Loucy (cell line): Measurements from ENCODE around the gene P2RY2.
"Not testable (repeated sequence)": the region's sequence is repeated elsewhere in the genome, so short reads cannot be mapped to it uniquely, and the experiment has no call there.

Source experiments
- H2AFZ ChIP-seq: fragments of 200-600 bp; sonication (generic); 2 replicates; pipeline ENCODE4 v1.6.0; 2016; ENCODE audit warnings: antibody characterized with exemption, mild to moderate bottlenecking, low read length, moderate library complexity
- H3F3A ChIP-seq: fragments of 200-600 bp; 2 replicates; pipeline ENCODE4 v1.6.0; 2016; ENCODE audit warnings: antibody characterized with exemption, low read depth, mild to moderate bottlenecking
- H3K27me3 ChIP-seq: fragments of 200-600 bp; sonication (generic); 2 replicates; pipeline ENCODE4 v1.6.1; 2014; ENCODE audit warnings: low read length, mild to moderate bottlenecking; ENCODE audit not compliant: insufficient read depth, poor library complexity, severe bottlenecking
- H3K36me3 ChIP-seq: fragments of 200-600 bp; sonication (generic); 2 replicates; pipeline ENCODE4 v1.6.1; 2016; ENCODE audit warnings: low read length; ENCODE audit not compliant: insufficient read depth
- H3K4me1 ChIP-seq: fragments of 200-600 bp; sonication (generic); 2 replicates; pipeline ENCODE4 v1.5.1; 2014; ENCODE audit warnings: low read length, mild to moderate bottlenecking; ENCODE audit not compliant: insufficient read depth, poor library complexity, severe bottlenecking
- H3K4me2 ChIP-seq: fragments of 200-600 bp; sonication (generic); 2 replicates; pipeline ENCODE4 v1.6.0; 2014; ENCODE audit warnings: antibody characterized with exemption, low read length, low read depth, mild to moderate bottlenecking; ENCODE audit not compliant: poor library complexity, severe bottlenecking
- H3K4me3 ChIP-seq: fragments of 200-600 bp; sonication (generic); 2 replicates; pipeline ENCODE4 v1.5.1; 2014; ENCODE audit warnings: low read length, mild to moderate bottlenecking, mixed read lengths; ENCODE audit not compliant: poor library complexity, severe bottlenecking
- H3K79me2 ChIP-seq: fragments of 200-600 bp; sonication (generic); 2 replicates; pipeline ENCODE4 v1.6.1; 2014; ENCODE audit warnings: low read length; ENCODE audit not compliant: insufficient read depth
- H3K9ac ChIP-seq: fragments of 200-600 bp; sonication (generic); 2 replicates; pipeline ENCODE4 v1.6.0; 2014; ENCODE audit warnings: mild to moderate bottlenecking, low read depth, low read length, moderate library complexity; ENCODE audit not compliant: poor library complexity, severe bottlenecking
- H3K9me2 ChIP-seq: fragments of 200-600 bp; sonication (generic); replicated peaks from 2 replicates; pipeline ENCODE4 v1.6.1; 2016; ENCODE audit warnings: low read depth, low read length, mixed read lengths
- H3K9me3 ChIP-seq: fragments of 200-600 bp; sonication (generic); 2 replicates; pipeline ENCODE4 v1.6.1; 2014; ENCODE audit warnings: mild to moderate bottlenecking, antibody characterized with exemption, low read length, low read depth; ENCODE audit not compliant: insufficient read depth
- H4K20me1 ChIP-seq: fragments of 200-600 bp; sonication (generic); 2 replicates; pipeline ENCODE4 v1.6.0; 2014; ENCODE audit warnings: antibody characterized with exemption, low read length, mild to moderate bottlenecking; ENCODE audit not compliant: insufficient read depth, poor library complexity, severe bottlenecking
- EZH2phosphoT487 ChIP-seq: fragments of 200-600 bp; IDR thresholded peaks from 2 replicates; pipeline ENCODE4 v1.6.1; 2018; ENCODE audit warnings: antibody characterized with exemption, mild to moderate bottlenecking, moderate library complexity, borderline replicate concordance
- TF ChIP-seq, protein P1 (sequence below): fragments of 200-600 bp; sonication (generic); conservative IDR thresholded peaks from 2 replicates; pipeline ENCODE4 v1.5.1; 2014; ENCODE audit warnings: mild to moderate bottlenecking, antibody characterized with exemption, low read length

P2RY2 gene

DNA sequence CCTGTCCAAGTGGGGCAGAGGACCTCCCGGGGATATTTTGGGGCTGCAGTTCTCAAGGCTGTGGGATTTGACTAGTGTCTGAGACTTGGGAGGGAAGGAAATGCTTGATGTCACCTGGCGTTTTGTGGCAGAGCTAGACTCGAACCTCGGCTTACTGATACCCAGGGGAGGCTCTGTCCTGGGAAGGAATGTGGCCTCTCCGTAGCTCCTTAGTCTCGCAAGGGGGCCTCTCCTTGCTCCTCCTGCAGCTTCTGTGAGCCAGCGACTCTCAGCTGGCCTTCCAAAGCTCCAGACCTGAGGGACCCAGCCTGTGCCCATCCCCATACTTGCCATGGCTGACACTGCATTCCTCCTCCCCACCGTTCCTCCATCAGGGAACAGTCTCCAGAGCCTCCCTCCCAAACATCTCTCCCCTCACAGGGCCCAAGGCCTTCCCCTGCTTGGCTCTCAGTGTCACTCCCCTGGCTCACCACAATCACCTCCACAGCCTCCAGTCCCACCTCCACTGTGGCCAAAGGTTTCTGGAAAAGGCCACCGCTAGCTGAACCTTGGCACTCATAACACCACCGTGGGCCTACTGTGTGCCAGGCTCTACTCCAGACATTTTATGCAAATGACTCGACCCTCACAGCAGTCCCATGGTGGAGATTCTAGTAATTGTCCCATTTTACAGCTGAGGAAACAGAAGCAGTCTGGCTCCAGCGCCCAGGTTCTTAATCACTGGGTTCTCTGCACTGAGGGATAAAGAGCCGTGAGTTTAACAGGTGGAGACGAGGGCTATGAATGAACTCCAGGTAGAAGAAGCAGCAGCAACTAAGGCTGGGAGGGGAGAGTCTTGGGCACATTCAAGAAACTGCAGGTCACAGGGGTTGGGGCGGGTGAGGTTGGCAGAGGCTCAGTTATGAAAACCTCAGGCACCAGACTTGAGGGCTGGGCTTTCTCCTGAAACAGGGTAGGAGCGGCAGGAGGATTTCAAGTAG, 12.1 kb downstream of the P2RY2 start:
- no peak overlapping the region for H3K4me2 ChIP-seq
- no peaks in the 10 kb centered on the region for H3K79me2 ChIP-seq
- no peaks in the 10 kb centered on the region for H3K27me3 ChIP-seq
- no peaks in the 10 kb centered on the region for H4K20me1 ChIP-seq
- no peaks in the 10 kb centered on the region for H3K36me3 ChIP-seq
- H3F3A ChIP-seq = no peaks in the 10 kb centered on the region
- no peaks in the 10 kb centered on the region for H3K9me2 ChIP-seq
- no peaks in the 10 kb centered on the region for H3K9me3 ChIP-seq
- TF ChIP-seq, protein P1, sequence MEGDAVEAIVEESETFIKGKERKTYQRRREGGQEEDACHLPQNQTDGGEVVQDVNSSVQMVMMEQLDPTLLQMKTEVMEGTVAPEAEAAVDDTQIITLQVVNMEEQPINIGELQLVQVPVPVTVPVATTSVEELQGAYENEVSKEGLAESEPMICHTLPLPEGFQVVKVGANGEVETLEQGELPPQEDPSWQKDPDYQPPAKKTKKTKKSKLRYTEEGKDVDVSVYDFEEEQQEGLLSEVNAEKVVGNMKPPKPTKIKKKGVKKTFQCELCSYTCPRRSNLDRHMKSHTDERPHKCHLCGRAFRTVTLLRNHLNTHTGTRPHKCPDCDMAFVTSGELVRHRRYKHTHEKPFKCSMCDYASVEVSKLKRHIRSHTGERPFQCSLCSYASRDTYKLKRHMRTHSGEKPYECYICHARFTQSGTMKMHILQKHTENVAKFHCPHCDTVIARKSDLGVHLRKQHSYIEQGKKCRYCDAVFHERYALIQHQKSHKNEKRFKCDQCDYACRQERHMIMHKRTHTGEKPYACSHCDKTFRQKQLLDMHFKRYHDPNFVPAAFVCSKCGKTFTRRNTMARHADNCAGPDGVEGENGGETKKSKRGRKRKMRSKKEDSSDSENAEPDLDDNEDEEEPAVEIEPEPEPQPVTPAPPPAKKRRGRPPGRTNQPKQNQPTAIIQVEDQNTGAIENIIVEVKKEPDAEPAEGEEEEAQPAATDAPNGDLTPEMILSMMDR = no peak
- TF ChIP-seq EZH2phosphoT487 = no peak
- no peak overlapping the region for H2AFZ ChIP-seq
- H3K9ac ChIP-seq = no peak overlapping the region
- H3K4me1 ChIP-seq = no peaks in the 10 kb centered on the region
- H3K4me3 ChIP-seq = no peak overlapping the region

DNA sequence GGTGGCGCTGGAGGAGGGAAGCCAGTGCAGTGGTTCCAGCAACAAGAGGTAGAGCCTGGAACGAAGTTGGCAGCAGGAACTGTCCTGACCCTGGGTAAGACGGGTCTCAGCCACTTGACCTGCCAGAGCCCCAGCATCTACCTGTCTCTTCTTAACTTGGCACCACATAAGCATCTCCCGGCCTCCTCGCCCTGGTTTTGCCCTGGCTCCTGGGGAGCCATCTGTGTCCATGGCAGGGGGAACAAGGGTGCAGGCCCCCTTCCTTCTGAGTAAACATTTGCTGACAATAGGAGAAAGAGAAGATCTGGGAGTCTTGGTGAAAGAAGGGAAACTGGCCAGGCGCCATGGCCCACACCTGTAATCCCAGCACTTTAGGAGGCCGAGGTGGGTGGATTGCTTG, 12.8 kb downstream of the P2RY2 start:
- no peak overlapping the region for H3K4me2 ChIP-seq
- no peaks in the 10 kb centered on the region for H3K79me2 ChIP-seq
- no peaks in the 10 kb centered on the region for H3K27me3 ChIP-seq
- H3K9ac ChIP-seq = no peak overlapping the region
- H3K9me3 ChIP-seq = no peaks in the 10 kb centered on the region
- no peaks in the 10 kb centered on the region for H3K9me2 ChIP-seq
- no peaks in the 10 kb centered on the region for H3F3A ChIP-seq
- no peaks in the 10 kb centered on the region for H4K20me1 ChIP-seq
- no peak for TF ChIP-seq EZH2phosphoT487
- TF ChIP-seq, protein P1 = no peak
- no peaks in the 10 kb centered on the region for H3K36me3 ChIP-seq
- H2AFZ ChIP-seq = no peak overlapping the region
- H3K4me1 ChIP-seq = no peaks in the 10 kb centered on the region
- H3K4me3 ChIP-seq = no peak overlapping the region

DNA sequence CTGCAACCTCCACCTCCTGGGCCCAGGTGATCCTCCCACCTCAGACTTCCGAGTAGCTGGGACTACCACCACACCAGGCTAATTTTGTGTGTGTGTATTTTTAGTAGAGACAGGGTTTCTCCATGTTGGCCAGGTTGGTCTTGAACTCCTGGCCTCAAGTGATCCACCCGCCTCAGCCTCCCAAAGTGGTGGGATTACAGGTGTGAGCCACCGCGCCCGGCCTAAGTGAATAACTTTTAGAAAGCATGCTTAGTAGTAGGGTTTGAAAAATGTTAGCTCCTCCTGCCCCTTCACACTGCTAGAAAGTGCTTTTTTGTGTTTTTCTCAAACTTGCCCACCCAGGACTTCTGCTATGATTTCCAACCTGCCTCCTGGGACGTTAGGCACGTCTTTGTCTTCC, 14.4 kb downstream of the P2RY2 start:
- H3K79me2 ChIP-seq, H3K9me2 ChIP-seq, H3K9ac ChIP-seq, H3K4me2 ChIP-seq, H2AFZ ChIP-seq, H3K9me3 ChIP-seq, H3K27me3 ChIP-seq, H4K20me1 ChIP-seq, H3K36me3 ChIP-seq, H3K4me1 ChIP-seq, H3F3A ChIP-seq, H3K4me3 ChIP-seq: not testable (repeated sequence)

DNA sequence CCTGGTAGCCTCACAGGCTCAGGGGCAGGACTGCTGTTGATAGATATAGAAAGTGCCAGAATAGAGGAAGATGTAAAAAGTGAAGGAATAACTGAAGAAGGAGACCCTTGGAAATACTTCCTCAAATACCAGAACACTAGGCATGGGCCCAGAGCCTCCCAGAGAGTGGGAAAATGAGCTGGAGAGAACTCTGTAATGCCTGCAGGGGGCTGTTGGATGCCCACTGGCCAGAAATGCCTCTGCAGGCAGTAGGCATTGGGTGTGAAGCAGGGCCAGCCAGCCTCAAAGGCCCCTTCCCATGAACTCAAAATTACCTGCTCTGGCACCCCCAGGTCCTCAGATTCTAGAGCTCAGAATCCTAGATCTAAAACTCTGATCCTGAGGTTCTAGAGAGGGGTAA, 15.1 kb downstream of the P2RY2 start:
- no peak for TF ChIP-seq EZH2phosphoT487
- TF ChIP-seq, protein P1 = no peak
- H2AFZ ChIP-seq = no peak overlapping the region
- H3K9me2 ChIP-seq = no peaks in the 10 kb centered on the region
- H4K20me1 ChIP-seq = no peaks in the 10 kb centered on the region
- H3F3A ChIP-seq = no peaks in the 10 kb centered on the region
- H3K79me2 ChIP-seq = no peaks in the 10 kb centered on the region
- no peaks in the 10 kb centered on the region for H3K27me3 ChIP-seq
- no peak overlapping the region for H3K9ac ChIP-seq
- H3K4me3 ChIP-seq = no peak overlapping the region
- no peak overlapping the region for H3K4me2 ChIP-seq
- H3K36me3 ChIP-seq = no peaks in the 10 kb centered on the region
- no peaks in the 10 kb centered on the region for H3K9me3 ChIP-seq
- no peaks in the 10 kb centered on the region for H3K4me1 ChIP-seq
